Neural cell (in vitro differentiated cells): ENCODE measurements around the gene CCDC28A. TPM values are rescaled to one million over a fixed set of nuclear protein-coding genes. Genes with fewer than 3 reads are reported as not detected.
A peak's percentile ranks its signal among the peaks of the same experiment; 100 is the strongest.

Experiments used
- H2AFZ ChIP-seq: fragments of 200-600, 300-800 bp; sonication (generic), shearing (Covaris generic); 2 replicates; pipeline ENCODE4 v1.6.0; 2014; ENCODE audit warnings: low read depth, mild to moderate bottlenecking, antibody characterized with exemption, low read length, moderate library complexity
- H3F3A ChIP-seq: fragments of 200-600 bp; shearing (Covaris generic); 2 replicates; pipeline ENCODE4 v1.6.1; 2016; ENCODE audit warnings: mild to moderate bottlenecking, moderate library complexity, mixed read lengths, antibody characterized with exemption, low read length; ENCODE audit not compliant: insufficient read depth, poor library complexity, severe bottlenecking
- H3K27ac ChIP-seq: fragments of 200-600, 300-800 bp; sonication (generic), shearing (Covaris generic); 2 replicates; pipeline ENCODE4 v1.5.1; 2014; ENCODE audit warnings: mild to moderate bottlenecking, low read length, moderate library complexity
- H3K27me3 ChIP-seq: fragments of 300-800, 200-600 bp; sonication (generic), shearing (Covaris generic); 2 replicates; pipeline ENCODE4 v1.6.0; 2014; ENCODE audit warnings: mild to moderate bottlenecking, low read depth, low read length, moderate library complexity; ENCODE audit not compliant: insufficient read depth
- H3K36me3 ChIP-seq: fragments of 300-800, 200-600 bp; sonication (generic), shearing (Covaris generic); 2 replicates; pipeline ENCODE4 v1.5.1; 2014; ENCODE audit warnings: mild to moderate bottlenecking, antibody characterized with exemption, low read length, moderate library complexity; ENCODE audit not compliant: insufficient read depth
- H3K4me2 ChIP-seq: fragments of 300-800, 200-600 bp; sonication (generic), shearing (Covaris generic); 2 replicates; pipeline ENCODE4 v1.6.0; 2014; ENCODE audit warnings: mild to moderate bottlenecking, low read length
- H3K4me3 ChIP-seq: fragments of 300-800, 200-600 bp; sonication (generic), shearing (Covaris generic); 2 replicates; pipeline ENCODE4 v1.5.1; 2014; ENCODE audit warnings: mild to moderate bottlenecking, low read length, moderate library complexity
- H3K79me2 ChIP-seq: fragments of 200-600 bp; shearing (Covaris generic); replicated peaks from 2 replicates; pipeline ENCODE4 v1.6.0; 2014; ENCODE audit warnings: mild to moderate bottlenecking, low read length, moderate library complexity; ENCODE audit not compliant: insufficient read depth
- H3K9ac ChIP-seq: fragments of 300-800, 200-600 bp; sonication (generic), shearing (Covaris generic); 2 replicates; pipeline ENCODE4 v1.6.1; 2016; ENCODE audit warnings: mild to moderate bottlenecking, low read length, mixed read lengths
- H3K9me2 ChIP-seq: fragments of 200-600 bp; shearing (Covaris generic); 2 replicates; pipeline ENCODE4 v1.6.1; 2016; ENCODE audit warnings: mild to moderate bottlenecking, low read length, mixed read lengths; ENCODE audit not compliant: insufficient read depth
- H3K9me3 ChIP-seq: fragments of 200-600, 300-800 bp; sonication (generic), shearing (Covaris generic); 2 replicates; pipeline ENCODE4 v1.6.1; 2016; ENCODE audit warnings: mild to moderate bottlenecking, mixed run types, low read length, moderate library complexity, mixed read lengths
- H4K20me1 ChIP-seq: fragments of 200-600 bp; shearing (Covaris generic); 2 replicates; pipeline ENCODE4 v1.6.1; 2016; ENCODE audit warnings: mild to moderate bottlenecking, mixed run types; ENCODE audit not compliant: insufficient read depth
- CTCF ChIP-seq: fragments of 450-650 bp; IDR thresholded peaks from 2 replicates; pipeline ENCODE4 v1.5.1; 2014; ENCODE audit warnings: antibody characterized with exemption, mild to moderate bottlenecking, moderate library complexity; ENCODE audit not compliant: poor library complexity, severe bottlenecking
- EP300 ChIP-seq: fragments of 450-650 bp; conservative IDR thresholded peaks from 2 replicates; pipeline ENCODE4 v1.6.1; 2014; ENCODE audit warnings: antibody characterized with exemption, mild to moderate bottlenecking, moderate library complexity; ENCODE audit not compliant: poor library complexity, severe bottlenecking
- EZH2 ChIP-seq: fragments of 200-600, 300-800 bp; shearing (Covaris generic), sonication (generic); IDR thresholded peaks from 2 replicates; pipeline ENCODE4 v1.6.1; 2014; ENCODE audit warnings: antibody characterized with exemption, low read length, borderline replicate concordance, mild to moderate bottlenecking; ENCODE audit not compliant: insufficient read depth, poor library complexity, severe bottlenecking
- MXI1 ChIP-seq: fragments of 450-650 bp; conservative IDR thresholded peaks from 2 replicates; pipeline ENCODE4 v1.6.1; 2014; ENCODE audit warnings: antibody characterized with exemption, mild to moderate bottlenecking; ENCODE audit not compliant: poor library complexity, severe bottlenecking
- POLR2AphosphoS5 ChIP-seq: IDR thresholded peaks from 2 replicates; pipeline ENCODE4 v1.6.1; 2012
- RAD21 ChIP-seq: fragments of 450-650 bp; conservative IDR thresholded peaks from 2 replicates; pipeline ENCODE4 v1.6.1; 2014; ENCODE audit warnings: antibody characterized with exemption, mild to moderate bottlenecking, moderate library complexity
- SMC3 ChIP-seq: fragments of 450-650 bp; conservative IDR thresholded peaks from 2 replicates; pipeline ENCODE4 v1.6.1; 2014; ENCODE audit warnings: antibody characterized with exemption, mild to moderate bottlenecking, moderate library complexity; ENCODE audit not compliant: poor library complexity
- TAF1 ChIP-seq: IDR thresholded peaks from 2 replicates; pipeline ENCODE4 v1.6.1; 2012; ENCODE audit warnings: low read depth
- polyA minus RNA-seq: library from RNA; depleted of rRNA, polyadenylated mRNA; stranded (reverse); fragments of >200 nt; gene quantifications from 2 replicates; pipeline ENCODE4 v1.2.3, GENCODE V29; 2014
- polyA plus RNA-seq: library from polyadenylated mRNA; depleted of rRNA; stranded (reverse); fragments of >200 nt; gene quantifications from 2 replicates; pipeline ENCODE4 v1.2.3, GENCODE V29; 2014
- TF ChIP-seq, protein P1 (sequence below): IDR thresholded peaks from 2 replicates; pipeline ENCODE4 v1.6.1; 2012; ENCODE audit warnings: borderline replicate concordance

CCDC28A gene
- polyA plus RNA-seq (10.6 and 11.9 TPM in 2 replicates), polyA minus RNA-seq (8.3 and 10.2 TPM in 2 replicates)

GRCh38 chr6:138773177-138774091 is at the start of gene CCDC28A:
Gene CCDC28A (plus strand): TSS chr6:138773769. CDS start chr6:138776121, 2,352 bp downstream.
- no peaks in the 10 kb centered on the region for H4K20me1 ChIP-seq
- no peaks in the 10 kb centered on the region for H3K9me2 ChIP-seq
- H3K27me3 ChIP-seq: no peaks in the 10 kb centered on the region
- TF ChIP-seq CTCF: peak; percentile 54
- no peak for TF ChIP-seq EZH2
- TF ChIP-seq POLR2AphosphoS5: peak; percentile 87
- TF ChIP-seq, protein P1, sequence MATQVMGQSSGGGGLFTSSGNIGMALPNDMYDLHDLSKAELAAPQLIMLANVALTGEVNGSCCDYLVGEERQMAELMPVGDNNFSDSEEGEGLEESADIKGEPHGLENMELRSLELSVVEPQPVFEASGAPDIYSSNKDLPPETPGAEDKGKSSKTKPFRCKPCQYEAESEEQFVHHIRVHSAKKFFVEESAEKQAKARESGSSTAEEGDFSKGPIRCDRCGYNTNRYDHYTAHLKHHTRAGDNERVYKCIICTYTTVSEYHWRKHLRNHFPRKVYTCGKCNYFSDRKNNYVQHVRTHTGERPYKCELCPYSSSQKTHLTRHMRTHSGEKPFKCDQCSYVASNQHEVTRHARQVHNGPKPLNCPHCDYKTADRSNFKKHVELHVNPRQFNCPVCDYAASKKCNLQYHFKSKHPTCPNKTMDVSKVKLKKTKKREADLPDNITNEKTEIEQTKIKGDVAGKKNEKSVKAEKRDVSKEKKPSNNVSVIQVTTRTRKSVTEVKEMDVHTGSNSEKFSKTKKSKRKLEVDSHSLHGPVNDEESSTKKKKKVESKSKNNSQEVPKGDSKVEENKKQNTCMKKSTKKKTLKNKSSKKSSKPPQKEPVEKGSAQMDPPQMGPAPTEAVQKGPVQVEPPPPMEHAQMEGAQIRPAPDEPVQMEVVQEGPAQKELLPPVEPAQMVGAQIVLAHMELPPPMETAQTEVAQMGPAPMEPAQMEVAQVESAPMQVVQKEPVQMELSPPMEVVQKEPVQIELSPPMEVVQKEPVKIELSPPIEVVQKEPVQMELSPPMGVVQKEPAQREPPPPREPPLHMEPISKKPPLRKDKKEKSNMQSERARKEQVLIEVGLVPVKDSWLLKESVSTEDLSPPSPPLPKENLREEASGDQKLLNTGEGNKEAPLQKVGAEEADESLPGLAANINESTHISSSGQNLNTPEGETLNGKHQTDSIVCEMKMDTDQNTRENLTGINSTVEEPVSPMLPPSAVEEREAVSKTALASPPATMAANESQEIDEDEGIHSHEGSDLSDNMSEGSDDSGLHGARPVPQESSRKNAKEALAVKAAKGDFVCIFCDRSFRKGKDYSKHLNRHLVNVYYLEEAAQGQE: peak; percentile 26
- TF ChIP-seq MXI1: peak; percentile 93
- TF ChIP-seq EP300: peak; percentile 69
- peak; percentile 65 for TF ChIP-seq TAF1
- TF ChIP-seq SMC3: peak; percentile 43
- TF ChIP-seq RAD21: peak; percentile 49
- peaks cover 10% of the 10 kb centered on the region for H3K79me2 ChIP-seq
- peak within 1 kb of the TSS; percentile 98 for H3K4me2 ChIP-seq
- no peaks in the 10 kb centered on the region for H3K36me3 ChIP-seq
- no peaks in the 10 kb centered on the region for H3K9me3 ChIP-seq
- peak within 1 kb of the TSS; percentile 96 for H2AFZ ChIP-seq
- peak within 1 kb of the TSS; percentile 84 for H3K4me3 ChIP-seq
- H3K9ac ChIP-seq: peak within 1 kb of the TSS; percentile 86
- no peaks in the 10 kb centered on the region for H3F3A ChIP-seq
- peak within 1 kb of the TSS; percentile 94 for H3K27ac ChIP-seq

- H3K9me3 ChIP-seq: no peaks in the 10 kb centered on the region
- no peak overlapping the region for H3K4me3 ChIP-seq
- H3K79me2 ChIP-seq: no peaks in the 10 kb centered on the region
- no peak overlapping the region for H2AFZ ChIP-seq
- no peaks in the 10 kb centered on the region for H3F3A ChIP-seq
- H4K20me1 ChIP-seq: no peaks in the 10 kb centered on the region
- no peak overlapping the region for H3K4me2 ChIP-seq
- no peaks in the 10 kb centered on the region for H3K27me3 ChIP-seq
- H3K9me2 ChIP-seq: no peaks in the 10 kb centered on the region
- H3K27ac ChIP-seq: no peak overlapping the region
- TF ChIP-seq POLR2AphosphoS5: no peak
- TF ChIP-seq RAD21: no peak
- no peak for TF ChIP-seq MXI1
- no peak for TF ChIP-seq SMC3
- TF ChIP-seq TAF1: no peak
- no peak for TF ChIP-seq CTCF
- TF ChIP-seq EZH2: no peak
- TF ChIP-seq, protein P1: no peak
- TF ChIP-seq EP300: no peak
- no peaks in the 10 kb centered on the region for H3K36me3 ChIP-seq
- no peak overlapping the region for H3K9ac ChIP-seq
Measured at GRCh38 chr6:138724015-138724414, 49.6 kb upstream of the CCDC28A start.
